GM13977 (cell line): ENCODE results near the gene CDR2L.

Source experiments
- DNase-seq: peaks from one replicate; pipeline ENCODE4 v3.0.0; 2012; ENCODE audit warnings: low spot score
- in situ Hi-C: fragments of 300-500 bp; cut with MboI; formaldehyde crosslinking; loops from one replicate; pipeline ENCODE4 v1.12.0; 2022; ENCODE audit warnings: low sequenced_read_pairs, low pct_unique_long_range_greater_than_20kb, mixed read lengths, inconsistent platforms; ENCODE audit not compliant: unreplicated experiment
- TF ChIP-seq, protein P1 (sequence below): IDR thresholded peaks from 2 replicates; pipeline ENCODE4 v1.5.1; 2012; ENCODE audit warnings: mild to moderate bottlenecking, control low read depth; ENCODE audit not compliant: insufficient read depth; ENCODE audit errors: extremely low read depth, missing control alignments

CDR2L gene

DNA sequence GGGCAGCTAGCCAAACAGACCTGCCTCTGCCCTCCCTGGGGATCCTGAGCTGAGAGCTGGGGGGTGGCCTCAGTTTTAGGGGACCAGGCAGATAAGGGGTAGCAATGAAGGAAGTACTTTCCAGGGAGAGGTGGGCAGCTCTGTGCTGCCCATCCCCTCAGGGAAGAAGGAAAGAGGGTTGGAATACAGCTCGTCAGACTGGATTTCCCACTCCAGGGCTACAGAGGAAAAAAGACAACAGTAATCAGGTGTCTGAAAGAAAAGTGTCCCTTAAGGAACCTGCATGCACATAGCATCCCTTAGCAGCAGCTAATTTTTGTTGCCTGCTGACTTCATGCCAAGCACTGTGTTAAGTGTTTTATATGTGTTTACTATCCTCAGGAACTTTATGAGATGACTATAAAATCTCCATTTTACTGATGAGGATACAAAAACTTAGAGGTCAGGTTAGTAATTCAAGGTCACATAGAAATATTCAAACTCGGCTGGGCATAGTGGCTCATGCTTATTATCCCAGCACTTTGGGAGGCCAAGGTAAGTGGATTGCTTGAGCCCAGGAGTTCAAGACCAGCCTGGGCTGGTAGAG lies 21.8 kb downstream of the CDR2L start:
- TF ChIP-seq, protein P1, sequence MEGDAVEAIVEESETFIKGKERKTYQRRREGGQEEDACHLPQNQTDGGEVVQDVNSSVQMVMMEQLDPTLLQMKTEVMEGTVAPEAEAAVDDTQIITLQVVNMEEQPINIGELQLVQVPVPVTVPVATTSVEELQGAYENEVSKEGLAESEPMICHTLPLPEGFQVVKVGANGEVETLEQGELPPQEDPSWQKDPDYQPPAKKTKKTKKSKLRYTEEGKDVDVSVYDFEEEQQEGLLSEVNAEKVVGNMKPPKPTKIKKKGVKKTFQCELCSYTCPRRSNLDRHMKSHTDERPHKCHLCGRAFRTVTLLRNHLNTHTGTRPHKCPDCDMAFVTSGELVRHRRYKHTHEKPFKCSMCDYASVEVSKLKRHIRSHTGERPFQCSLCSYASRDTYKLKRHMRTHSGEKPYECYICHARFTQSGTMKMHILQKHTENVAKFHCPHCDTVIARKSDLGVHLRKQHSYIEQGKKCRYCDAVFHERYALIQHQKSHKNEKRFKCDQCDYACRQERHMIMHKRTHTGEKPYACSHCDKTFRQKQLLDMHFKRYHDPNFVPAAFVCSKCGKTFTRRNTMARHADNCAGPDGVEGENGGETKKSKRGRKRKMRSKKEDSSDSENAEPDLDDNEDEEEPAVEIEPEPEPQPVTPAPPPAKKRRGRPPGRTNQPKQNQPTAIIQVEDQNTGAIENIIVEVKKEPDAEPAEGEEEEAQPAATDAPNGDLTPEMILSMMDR, result no peak
- in situ Hi-C loops, result no loop called here
- peak; percentile 17 for DNase-seq

DNA sequence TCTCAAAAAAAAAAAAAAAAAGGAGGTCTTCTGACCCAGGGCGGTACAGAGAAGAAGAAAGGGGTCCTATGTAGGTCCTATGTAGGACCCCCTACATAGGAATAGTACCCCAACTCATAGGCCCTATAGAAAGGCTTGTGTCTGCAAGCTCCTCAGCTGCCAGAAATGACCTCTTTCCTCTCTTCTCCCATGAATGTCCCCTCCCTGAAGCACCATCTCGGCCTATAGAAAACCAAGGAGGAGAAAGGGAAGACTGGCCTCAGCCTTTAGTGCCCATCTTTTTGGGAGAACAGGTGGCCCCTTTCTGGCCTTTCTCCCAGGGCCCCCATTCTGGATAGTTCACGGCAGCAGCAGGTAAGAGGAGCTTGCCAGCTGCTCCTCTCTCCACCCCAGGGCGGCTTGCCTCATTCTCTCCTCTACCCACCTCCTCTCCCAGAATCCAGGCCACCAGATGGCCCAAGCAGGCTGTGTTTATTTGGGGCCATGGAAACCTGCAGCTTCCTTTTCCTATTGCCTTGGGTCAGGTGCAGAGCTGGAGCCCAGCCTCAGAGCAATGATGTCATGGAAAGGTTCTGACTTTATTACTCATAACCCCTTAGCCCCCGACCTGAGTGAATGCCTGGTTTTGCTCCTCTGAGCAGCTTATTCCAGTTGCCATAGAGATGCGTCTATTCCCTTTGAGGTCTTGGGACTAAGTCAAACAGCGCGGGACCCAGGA lies 23.4 kb downstream of the CDR2L start:
- DNase-seq, result peak; percentile 16
- TF ChIP-seq, protein P1, result no peak
- in situ Hi-C loops, result no loop called here

DNA sequence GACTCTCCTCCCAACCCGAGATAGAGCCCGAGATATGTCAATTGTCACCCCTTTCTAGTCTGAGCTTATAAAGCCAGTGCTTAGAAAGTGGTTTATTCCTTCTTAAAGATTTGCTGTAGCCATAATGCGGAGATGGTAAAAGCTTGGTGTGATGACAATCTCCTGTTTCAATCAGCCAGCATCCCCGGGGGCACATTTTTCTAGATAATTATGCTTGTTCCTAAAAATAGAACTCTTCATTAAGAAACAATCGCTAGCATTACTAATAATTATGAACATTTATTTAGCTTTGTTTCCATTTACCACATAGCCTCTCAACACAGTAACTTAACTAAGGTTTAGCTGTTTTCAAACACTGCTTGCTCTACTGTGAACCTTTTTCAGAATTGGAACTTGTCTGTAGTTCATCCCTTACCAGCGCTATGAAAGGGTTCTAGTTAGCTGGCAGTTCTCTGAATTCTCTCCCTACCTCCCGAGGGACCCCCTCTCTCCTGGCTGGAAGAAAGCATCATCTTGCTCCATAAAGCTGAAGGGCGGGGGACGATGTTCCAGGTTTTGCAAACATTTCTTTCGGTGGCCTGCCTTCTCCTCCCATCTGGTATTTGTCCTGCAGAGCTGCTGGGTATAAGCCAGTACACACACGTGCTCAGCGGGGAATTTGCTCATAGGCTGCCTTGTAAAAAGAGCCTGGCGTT lies 24.1 kb downstream of the CDR2L start:
- DNase-seq, result peak; percentile 14
- TF ChIP-seq, protein P1, result no peak
- in situ Hi-C loops, result no loop called here

DNA sequence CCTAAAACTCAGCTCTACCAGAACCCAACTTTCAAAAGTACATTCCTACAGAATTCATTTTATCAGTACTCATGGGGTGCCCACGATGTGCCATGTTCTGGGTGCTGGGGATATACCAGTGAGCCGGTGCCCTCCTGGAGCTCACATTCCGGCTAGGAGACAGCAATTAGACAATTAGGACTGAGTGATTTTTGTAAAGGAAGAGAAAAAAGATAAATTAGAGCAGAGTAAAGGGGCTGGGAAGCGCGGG lies 24.6 kb downstream of the CDR2L start:
- in situ Hi-C loops, result no loop called here
- DNase-seq, result no peak
- TF ChIP-seq, protein P1, result no peak

DNA sequence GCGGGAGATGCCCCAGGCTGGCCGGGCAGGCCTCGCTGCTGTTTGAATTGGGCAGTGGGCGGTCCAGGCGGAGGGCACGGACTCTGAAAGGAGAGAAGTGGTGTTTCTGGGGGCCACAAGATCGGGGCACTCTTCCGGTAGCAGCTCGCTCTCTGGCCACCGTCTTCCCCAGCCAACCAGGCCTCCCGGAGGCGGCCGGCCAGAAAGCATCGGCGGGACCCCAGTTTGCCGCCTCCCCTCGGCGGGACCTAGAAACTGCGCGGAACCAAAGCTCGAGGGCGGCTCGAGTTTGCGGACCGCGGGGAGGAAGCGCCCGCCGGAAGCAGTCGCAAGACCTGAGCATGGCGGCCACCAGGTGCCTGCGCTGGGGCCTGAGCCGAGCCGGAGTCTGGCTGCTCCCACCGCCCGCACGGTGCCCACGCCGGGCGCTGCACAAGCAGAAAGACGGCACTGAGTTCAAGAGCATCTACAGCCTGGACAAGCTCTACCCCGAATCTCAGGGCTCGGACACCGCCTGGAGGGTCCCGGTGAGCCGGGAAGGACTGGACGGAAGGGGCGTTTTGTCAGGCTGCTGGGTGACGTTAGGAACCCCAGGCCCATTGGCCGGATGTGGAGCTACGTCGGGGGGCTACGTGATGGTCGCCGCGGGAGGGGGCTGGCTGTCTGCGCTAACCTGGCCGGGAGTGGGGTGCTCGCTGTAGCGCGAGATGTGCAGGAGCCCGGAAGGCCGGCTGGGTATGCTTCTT lies 25.1 kb downstream of the CDR2L start, which contains the start of gene MRPL58:
Gene MRPL58 (plus strand): TSS at position 325 of the 746 bp plus-strand sequence. CDS start 17 bp downstream, at position 342.
- TF ChIP-seq, protein P1, result peak; percentile 30
- DNase-seq, result peak; percentile 94
- in situ Hi-C loops, result no loop called here

DNA sequence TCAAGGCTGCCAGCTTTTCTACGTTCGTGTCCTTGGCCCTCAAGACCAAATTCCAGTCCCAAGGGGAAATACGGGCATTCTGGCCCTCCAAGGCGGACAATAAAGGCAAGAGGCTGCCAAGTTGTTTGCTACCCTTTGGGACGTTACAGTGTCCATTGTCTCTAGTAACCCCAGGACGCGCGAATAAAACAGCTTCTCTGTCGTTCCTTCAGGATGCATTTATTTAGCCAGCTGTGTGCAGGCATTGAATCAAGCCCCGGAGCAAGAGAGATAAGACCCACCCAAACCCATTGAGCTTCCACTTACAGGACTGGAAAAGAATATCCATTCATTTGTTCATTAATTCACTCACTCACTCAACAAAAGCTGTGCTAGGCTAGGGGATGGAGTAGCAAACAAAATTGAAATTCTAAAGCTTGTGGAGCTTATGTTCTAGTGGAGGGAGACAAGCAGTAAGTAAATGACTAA lies 25.7 kb downstream of the CDR2L start:
- in situ Hi-C loops, result no loop called here
- TF ChIP-seq, protein P1, result no peak
- DNase-seq, result no peak
